NCI-H82 (cell line): ENCODE measurements around the gene USP20.
"Not testable (repeated sequence)": the region's sequence is repeated elsewhere in the genome, so short reads cannot be mapped to it uniquely, and the experiment has no call there.

Experiments
- DNase-seq: peaks from one replicate; lab custom pipeline; 2025; lab: John Stamatoyannopoulos, UW

The USP20 gene

GRCh38 chr9:129890718-129891299 lies 55.6 kb downstream of the USP20 start:
- not testable (repeated sequence) for DNase-seq

DNA sequence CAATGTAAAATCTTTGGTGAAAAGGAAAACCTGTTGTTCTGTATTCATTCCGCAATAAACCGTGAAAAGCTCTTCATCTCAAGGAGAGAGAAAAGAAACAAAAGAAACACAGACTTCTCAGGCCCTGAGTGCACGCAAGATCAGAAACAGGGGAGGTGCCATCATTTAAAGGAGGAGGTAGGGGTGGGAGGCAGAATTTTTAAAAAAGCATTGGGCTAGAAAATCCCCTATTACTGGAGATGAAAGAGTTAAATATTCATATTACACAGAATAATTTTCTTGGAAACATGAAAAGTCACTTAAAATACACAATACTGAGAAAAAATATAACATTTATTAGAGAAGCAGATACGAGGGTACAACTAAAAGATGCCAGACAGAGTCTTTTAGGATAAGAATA lies 56.3 kb downstream of the USP20 start:
- DNase-seq = no peak

DNA sequence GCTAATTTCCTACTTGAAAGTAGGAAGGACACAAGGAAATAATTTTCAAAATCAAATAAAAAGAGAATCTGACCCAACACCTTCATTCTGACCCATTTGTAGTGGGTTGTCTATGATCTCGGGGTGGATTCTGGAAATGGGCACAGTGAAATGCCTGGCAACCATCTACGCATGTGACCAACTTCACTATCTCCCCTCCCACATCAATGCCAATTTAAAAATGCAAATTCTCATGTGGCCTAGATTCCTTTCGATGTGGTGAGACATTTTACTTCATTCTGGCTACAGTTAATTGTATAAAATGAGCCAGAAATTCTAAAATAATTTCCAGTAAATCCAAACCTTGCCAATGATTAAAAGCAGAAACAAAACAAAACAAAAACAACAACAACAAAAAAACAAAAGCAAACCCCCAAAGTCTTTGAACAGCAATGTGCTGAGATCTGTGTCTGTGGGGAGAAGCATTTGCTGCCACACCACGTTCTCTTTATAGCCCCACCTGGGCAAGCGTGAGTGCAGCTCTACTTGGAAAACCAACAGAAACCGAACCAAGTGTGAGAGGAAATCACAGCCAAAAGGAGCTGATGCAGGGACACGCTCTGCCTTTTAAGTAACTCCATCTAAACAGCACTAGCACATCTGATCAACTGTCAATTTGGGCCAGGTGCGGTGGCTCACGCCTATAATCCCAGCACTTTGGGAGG lies 59.0 kb downstream of the USP20 start:
- no peak for DNase-seq

- no peak for DNase-seq
These were observed 60.4 kb downstream of the USP20 start for GRCh38 chr9:129895376-129896268.

GRCh38 chr9:129897263-129897662 lies 62.0 kb downstream of the USP20 start:
- DNase-seq = no peak

GRCh38 chr9:129898185-129898584 lies 62.9 kb downstream of the USP20 start:
- no peak for DNase-seq

GRCh38 chr9:129899620-129900019 lies 64.4 kb downstream of the USP20 start:
- no peak for DNase-seq

DNA sequence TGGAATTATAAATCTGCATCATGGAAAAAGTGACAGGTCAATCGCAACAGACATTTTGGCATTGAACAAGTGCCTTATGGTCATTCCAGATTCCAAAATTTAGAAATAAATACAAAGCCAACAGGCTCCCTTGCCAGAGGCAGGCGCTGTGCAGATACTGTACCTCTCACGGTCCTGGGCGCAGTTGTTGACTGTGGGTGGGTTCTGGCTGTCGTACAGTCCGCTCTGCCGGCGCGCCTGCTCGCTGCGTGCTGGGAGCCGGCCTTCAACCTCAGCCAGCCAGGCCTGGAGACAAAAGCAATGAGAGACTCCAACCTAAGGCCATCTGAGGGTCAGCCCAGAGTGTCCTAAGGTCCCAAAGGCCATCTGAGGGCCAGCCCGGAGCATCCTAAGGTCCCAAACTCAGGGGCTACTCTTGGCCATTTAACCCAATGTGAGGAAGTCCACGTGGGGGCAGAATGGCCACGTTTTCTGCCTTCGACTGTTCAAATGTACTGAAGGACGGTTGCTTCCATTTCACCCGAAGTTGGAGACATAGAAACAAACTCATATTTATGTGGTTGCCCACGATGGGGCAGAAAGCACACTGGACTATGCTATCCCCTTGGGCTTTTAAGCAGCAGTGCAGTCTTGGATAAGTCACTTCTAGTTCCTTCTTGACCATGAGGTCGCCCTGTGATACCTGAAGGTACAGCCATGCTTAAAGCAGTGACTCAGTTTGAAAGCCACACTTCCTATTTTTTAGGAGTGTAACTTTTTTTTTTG lies 65.2 kb downstream of the USP20 start:
- DNase-seq = no peak

DNA sequence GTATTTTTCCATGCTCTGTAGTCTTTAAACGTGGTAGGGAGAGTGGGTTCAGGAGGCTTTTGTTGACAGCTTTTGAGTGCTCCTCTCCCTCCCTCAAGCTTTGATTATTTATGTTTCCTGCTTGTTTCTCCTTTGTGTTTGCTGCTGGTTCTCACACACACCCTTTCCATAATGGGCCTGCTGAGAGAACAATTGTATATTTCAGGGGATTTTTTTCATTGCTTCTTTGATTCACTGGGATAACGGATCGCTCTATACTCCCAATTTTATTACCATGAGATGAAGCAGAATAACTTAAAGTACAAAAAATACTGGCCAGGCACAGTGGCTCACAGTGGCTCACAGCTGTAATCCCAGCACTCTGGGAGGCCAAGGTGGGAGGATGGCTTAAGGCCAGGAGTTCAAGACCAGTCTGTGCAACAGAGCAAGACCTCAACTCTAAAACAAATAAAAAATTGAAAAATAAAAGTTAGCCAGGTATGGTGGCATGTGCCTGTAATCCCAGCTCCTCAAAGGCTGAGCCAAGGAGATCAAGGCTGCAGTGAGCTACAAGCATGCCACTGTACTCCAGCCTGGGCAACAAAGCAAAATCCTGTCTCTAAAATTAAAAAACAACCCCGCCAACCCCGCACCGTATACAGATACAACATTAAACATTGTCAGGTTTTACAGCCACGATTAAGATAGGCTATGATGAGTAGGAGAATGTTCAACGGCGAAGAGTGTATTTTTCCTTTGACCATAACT lies 66.9 kb downstream of the USP20 start:
- no peak for DNase-seq

DNA sequence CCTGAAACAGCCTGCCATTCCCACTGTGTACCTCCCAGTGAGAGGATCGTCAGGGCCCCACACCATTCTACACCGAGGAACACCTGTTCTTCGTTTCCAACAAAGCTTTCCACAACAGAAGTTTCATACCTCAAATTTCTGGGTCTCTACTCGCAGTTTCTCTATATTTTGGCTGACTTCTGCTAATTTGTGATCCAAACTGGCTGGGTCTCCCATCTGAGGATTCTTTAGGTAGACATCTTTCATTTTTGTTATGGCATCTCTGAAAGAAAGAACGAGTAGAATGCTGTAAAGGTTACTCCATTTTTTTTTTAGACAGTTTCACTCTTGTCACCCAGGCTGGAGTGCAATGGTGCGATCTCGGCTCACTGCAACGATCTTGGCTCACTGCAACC lies 67.5 kb downstream of the USP20 start:
- no peak for DNase-seq

- no peak for DNase-seq
These were observed 69.5 kb downstream of the USP20 start for GRCh38 chr9:129904734-129905133.

DNA sequence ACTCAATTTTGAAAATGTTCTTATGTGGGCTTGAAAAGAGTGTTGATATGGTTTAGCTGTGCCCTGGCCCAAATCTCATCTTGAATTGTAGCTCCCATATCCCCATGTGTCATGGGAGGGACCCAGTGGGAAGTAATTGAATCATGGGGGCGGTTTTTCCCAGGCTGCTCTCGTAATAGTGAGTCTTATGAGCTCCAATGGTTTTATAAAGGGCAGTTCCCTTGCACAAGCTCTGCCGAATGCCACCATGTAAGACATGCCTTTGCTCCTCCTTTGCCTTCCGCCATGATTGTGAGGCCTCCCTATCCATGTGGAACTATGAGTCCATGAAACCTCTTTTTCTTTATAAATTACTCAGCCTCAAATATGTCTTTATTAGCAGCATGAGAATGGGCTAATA lies 71.0 kb downstream of the USP20 start:
- DNase-seq = no peak

GRCh38 chr9:129907201-129907600 lies 71.9 kb downstream of the USP20 start:
- DNase-seq = no peak

- no peak for DNase-seq
These were observed 73.6 kb downstream of the USP20 start for GRCh38 chr9:129908906-129909305.

- DNase-seq = no peak
These were observed 74.6 kb downstream of the USP20 start for GRCh38 chr9:129909851-129910250.

- no peak for DNase-seq
These were observed 75.6 kb downstream of the USP20 start for GRCh38 chr9:129910628-129911567.

- DNase-seq = no peak
These were observed 78.8 kb downstream of the USP20 start for GRCh38 chr9:129914051-129914450.

DNA sequence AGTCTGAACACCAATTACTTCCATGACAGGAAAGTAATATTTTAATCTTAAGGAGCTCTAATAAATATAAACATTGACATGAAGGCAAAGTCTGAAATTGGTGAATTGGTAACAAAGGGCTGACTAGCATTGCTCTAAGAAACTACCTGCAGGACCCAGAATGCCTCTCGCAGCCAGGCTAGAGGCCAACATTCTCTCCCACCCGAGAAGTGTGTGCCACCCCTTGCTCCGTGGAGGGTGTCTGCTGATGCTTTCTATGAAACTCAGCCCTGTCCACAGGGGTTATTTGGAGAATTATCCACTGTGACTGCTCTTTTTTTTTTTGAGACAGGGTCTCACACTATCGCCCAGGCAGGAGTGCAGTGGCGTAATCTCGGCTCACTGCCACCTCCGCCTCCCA lies 81.4 kb downstream of the USP20 start:
- DNase-seq = no peak

DNA sequence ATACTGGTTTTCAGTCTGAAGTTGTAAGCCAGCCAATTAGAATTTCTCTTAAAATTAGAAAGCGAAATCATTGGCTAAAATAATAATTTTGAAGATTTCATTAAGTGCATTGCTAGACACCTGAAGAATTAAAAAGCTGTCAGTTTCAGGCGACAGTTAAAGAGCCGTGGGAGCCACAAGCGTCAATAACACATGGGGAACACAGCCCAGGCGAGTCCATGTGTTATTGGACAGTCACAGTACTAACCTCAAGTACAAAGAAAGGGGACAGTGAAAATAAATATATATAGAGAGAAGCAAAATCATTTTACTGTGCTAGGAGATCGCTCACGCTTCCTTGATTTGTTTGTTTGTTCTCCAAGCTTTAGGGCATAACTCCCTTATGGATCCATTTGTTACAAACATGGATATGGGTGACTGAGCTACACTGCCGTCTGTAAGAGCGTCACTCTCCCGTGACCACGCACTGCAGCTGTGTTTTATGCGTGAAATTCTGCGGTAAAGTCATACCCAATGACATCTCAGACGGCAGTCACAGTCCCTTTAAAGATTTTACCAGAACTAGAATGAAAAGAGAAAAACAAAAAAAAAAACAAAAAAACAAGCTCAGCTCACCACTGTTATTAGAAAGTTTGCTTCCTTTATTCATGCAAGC lies 83.2 kb downstream of the USP20 start:
- no peak for DNase-seq

- no peak for DNase-seq
These were observed 84.0 kb downstream of the USP20 start for GRCh38 chr9:129919277-129919676.
